GM12891 (cell line): ENCODE data around the gene MAPRE3.

Source experiments
- PAX5 ChIP-seq: IDR thresholded peaks from 2 replicates; pipeline ENCODE4 v1.6.1; 2011; ENCODE audit warnings: low read length, moderate library complexity, mild to moderate bottlenecking; ENCODE audit not compliant: insufficient read depth, severe bottlenecking
- POLR2A ChIP-seq: IDR thresholded peaks from 2 replicates; pipeline ENCODE4 v1.6.1; 2011; ENCODE audit warnings: low read depth, low read length, control low read depth
- POLR2AphosphoS5 ChIP-seq: IDR thresholded peaks from 2 replicates; pipeline ENCODE4 v1.6.1; 2011; ENCODE audit warnings: low read depth, low read length, control low read depth
- SPI1 ChIP-seq: IDR thresholded peaks from 2 replicates; pipeline ENCODE4 v1.6.1; 2011; ENCODE audit warnings: low read depth, low read length, control low read depth
- TAF1 ChIP-seq: IDR thresholded peaks from 2 replicates; pipeline ENCODE4 v1.6.1; 2011; ENCODE audit warnings: low read depth, low read length, control low read depth

- TF ChIP-seq TAF1 (no peak), POLR2AphosphoS5 (no peak), POLR2A (no peak), SPI1 (no peak), PAX5 (no peak)
These were observed 55.7 kb downstream of the MAPRE3 start for GRCh38 chr2:27025861-27026851.
